Omental fat pad (tissue), 4 donors: Measurements from ENCODE around the gene VEGFB. TPM values are rescaled to one million over a fixed set of nuclear protein-coding genes. Genes with fewer than 3 reads are reported as not detected.

Experiments
- ATAC-seq: fragments of 150-250 bp; one replicate; pipeline ENCODE4 v1.9.1; 2016; ENCODE audit warnings: mild to moderate bottlenecking, moderate library complexity; ENCODE audit not compliant: low FRiP score
- DNase-seq: peaks from one replicate; pipeline ENCODE4 v3.0.0-alpha.2; 2019; ENCODE audit warnings: low spot score
- total RNA-seq, 4 donors: library from RNA; depleted of rRNA; stranded (reverse); fragments of >200 nt; gene quantifications; one replicate each; pipeline ENCODE4 v1.1.0, GENCODE V29; 2016
- TF ChIP-seq, protein P1 (sequence below), 3 donors: fragments of 450-650 bp; IDR thresholded peaks; one replicate each; pipeline ENCODE4 v1.5.1; 2016 to 2017; ENCODE audit warnings: antibody characterized with exemption in 3 of 3, mild to moderate bottlenecking in 3 of 3, moderate library complexity in 2 of 3

The VEGFB gene
- total RNA-seq, 4 donors from 2014 or later = 89.2 to 172 (median 149) TPM

DNA sequence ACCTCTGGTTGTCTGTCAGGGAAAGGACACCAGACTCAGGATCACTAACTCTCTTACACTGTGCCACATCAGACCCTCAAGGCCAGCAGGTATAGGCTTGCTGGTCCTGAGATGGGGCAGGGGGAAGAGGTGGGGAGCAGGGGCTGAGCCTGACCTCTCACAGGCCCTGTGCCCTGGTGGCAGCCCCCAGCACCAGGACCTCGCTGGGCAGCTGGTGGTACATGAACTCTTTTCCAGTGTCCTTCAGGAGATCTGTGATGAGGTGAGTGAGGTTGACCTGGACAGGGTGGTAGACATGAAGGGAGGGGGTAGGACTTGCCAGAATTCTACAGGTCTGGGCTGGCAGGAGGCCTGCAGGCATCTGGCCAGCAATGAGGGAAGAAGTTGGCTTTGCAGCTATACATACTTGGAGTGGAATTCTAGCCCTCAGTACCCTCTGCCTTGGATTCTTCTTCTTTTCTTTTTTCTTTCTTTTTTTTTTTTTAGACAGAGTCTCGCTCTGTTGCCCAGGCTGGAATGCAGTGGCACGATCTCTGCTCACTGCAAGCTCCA, 6.9 kb upstream of the VEGFB start:
- DNase-seq = no peak

DNA sequence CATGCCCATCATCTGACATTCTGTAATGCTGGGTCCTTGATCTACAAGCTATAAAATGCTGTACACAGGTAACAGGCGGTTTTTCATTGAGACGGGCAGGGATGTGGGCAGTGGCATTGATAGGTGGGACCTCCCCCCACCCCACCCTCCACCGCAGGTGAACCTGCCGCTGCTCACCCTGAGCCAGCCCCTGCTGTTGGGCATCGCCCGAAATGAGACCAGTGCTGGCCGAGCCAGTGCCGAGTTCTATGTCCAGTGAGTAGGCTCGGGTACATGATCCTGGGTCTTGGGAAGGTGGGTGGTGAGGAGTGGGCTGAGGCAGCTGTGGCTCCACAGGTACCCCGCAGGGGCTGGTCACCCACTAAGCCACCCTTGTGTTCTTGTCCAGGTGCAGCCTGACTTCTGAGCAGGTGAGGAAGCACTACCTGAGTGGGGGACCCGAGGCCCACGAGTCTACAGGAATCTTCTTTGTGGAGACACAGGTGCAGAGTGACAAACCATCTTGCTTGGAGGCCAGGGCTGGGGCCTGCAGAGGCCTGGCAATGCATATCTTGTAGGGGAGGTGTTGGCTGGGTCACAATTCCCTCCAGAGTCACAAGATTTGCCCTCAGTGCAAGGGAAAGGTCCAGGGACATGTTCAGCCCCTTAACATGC, 5.2 kb upstream of the VEGFB start:
- TF ChIP-seq, protein P1, sequence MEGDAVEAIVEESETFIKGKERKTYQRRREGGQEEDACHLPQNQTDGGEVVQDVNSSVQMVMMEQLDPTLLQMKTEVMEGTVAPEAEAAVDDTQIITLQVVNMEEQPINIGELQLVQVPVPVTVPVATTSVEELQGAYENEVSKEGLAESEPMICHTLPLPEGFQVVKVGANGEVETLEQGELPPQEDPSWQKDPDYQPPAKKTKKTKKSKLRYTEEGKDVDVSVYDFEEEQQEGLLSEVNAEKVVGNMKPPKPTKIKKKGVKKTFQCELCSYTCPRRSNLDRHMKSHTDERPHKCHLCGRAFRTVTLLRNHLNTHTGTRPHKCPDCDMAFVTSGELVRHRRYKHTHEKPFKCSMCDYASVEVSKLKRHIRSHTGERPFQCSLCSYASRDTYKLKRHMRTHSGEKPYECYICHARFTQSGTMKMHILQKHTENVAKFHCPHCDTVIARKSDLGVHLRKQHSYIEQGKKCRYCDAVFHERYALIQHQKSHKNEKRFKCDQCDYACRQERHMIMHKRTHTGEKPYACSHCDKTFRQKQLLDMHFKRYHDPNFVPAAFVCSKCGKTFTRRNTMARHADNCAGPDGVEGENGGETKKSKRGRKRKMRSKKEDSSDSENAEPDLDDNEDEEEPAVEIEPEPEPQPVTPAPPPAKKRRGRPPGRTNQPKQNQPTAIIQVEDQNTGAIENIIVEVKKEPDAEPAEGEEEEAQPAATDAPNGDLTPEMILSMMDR (IDR thresholded peaks at IDR 0.05) = no peak
- ATAC-seq (no peak), DNase-seq (no peak)

More for the DNA sequence above, 6.9 kb upstream of the VEGFB start:
- ATAC-seq = no peak
- TF ChIP-seq, protein P1 (IDR thresholded peaks at IDR 0.05) = no peak

DNA sequence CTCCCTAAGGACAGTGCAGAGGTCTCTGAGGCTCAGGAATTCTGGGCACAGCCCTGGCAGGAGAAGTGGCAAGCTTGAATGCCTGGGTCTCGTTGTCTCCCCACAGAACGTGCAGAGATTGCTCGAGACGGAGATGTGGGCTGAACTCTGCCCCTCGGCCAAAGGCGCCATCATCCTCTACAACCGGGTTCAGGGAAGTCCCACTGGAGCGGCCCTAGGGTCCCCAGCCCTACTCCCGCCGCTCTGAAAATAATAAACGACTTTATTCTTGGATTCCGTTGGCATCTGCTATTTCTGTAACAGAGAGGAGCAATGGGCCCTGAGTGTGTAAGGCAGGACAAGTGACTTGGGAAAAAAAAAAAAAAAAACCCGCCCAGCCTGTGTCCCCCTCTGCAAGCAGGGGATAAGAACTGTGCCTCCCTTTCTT, 4.6 kb upstream of the VEGFB start:
- ATAC-seq = no peak
- TF ChIP-seq, protein P1 (IDR thresholded peaks at IDR 0.05) = no peak
- no peak for DNase-seq

DNA sequence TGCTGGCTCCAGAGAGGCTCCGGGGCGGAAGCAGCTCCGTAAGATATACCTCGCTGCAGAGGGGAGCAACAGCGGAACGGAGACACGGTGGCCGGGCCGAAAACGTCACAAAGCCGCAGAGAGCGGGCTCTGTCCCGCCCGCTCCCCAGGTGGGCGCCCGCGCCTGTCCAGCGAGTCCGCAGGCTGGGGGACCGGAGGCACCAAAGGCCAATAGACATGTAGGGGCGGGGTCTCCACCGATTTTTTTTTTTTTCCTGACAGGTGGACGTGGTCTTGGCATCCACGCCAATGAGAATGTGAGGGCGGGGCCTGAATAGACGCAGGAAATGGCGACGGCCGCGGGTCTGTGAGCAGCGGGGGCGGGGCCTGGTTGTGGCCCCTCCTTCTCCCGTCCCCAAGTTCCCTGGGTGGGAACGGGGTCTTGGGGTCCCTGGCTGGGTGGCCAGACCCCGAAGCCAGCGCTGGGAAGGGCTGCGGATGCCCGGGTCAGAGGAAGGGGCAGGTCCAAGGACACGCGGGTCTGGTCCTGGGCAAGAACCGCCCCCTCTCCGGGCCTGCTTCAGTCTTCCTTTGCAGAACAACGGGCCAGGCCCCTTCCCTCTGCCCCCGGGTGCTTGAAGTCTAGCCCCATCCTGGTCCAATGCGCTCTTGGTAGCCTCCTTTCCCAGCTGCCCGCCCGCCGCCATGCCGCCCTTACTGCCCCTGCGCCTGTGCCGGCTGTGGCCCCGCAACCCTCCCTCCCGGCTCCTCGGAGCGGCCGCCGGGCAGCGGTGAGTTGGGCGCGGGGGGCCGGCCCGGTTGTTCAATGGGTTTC, 4.0 kb upstream of the VEGFB start, which contains the start of gene DNAJC4:
TSS of gene DNAJC4 (plus strand) at position 378 of the 814 bp plus-strand sequence. CDS start at position 685, 307 bp downstream.
- DNase-seq (peak; percentile 85), ATAC-seq (peak; percentile 68)
- TF ChIP-seq, protein P1 (IDR thresholded peaks at IDR 0.05) = no peak

DNA sequence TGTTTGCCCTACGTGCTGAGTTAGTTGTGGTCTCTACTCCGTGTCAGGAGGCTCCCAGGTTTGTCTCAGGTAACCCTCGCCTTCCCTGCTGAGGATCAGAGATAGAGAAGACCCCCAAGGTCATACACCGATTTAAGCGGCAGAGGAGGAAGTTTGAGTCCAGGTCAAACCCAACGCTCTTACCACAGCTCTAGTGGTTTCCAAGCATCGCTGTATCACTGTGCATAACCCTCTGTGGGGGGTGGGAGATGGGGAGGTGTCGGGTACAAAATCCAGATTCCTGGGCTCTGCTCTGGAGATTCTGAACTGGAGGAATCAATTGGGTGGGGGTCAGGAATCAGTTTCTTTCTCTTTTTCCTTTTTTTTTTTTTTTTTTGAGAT, 3.4 kb upstream of the VEGFB start:
- ATAC-seq (no peak), DNase-seq (no peak)
- TF ChIP-seq, protein P1 (IDR thresholded peaks at IDR 0.05) = no peak

DNA sequence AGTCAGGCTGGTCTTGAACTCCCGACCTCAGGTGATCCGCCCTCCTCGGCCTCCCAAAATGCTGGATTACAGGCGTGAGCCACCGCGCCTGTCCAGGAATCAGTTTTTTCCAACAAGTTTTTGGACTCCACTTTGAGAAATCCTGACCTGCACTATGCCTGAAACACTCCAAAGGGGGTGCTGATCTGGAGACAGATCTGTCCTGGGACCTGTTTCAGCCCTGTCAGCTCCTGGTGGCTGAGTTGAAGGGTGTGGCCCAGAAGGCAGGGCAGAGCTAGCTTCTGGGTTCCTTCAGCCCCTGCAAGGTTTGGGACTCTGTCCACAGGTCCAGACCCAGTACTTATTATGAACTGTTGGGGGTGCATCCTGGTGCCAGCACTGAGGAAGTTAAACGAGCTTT, 2.8 kb upstream of the VEGFB start:
- ATAC-seq (no peak), DNase-seq (no peak)
- TF ChIP-seq, protein P1 (IDR thresholded peaks at IDR 0.05) = no peak
